Measurements from ENCODE around the gene EVL.
"Not testable (repeated sequence)": the region's sequence is repeated elsewhere in the genome, so short reads cannot be mapped to it uniquely, and the experiment has no call there.

EVL gene

GRCh38 chr14:100172811-100173210 is 107.6 kb downstream of the EVL start:
- DNase-seq (ENCODE audit: low read depth), result no peak

GRCh38 chr14:100173353-100173752 is 108.1 kb downstream of the EVL start:
- no peak for DNase-seq (ENCODE audit: low read depth)

DNA sequence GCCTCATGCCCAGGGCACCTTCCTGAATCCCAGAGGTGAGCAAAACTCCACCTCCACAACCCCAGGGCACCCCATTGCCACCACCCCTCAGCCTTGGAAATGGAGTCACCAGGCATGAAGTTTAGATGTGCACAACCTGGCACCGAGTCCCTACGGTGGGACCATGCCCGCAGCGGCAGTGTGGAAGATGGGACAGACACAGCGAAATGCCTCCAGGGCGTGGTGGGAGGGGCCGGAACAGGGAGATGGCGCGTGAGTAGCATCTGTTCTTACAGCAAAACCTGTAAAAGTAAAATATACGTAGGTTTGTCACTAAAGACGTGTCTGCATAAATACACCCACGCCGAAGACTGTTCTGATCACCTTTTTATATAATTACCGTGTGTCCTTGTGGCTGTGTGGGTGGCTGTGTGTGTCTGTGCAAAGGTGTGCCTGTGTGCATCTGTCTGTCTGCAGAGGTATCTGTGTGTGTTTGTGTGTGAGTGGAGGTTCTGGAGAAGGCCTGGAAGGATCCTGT is 111.6 kb downstream of the EVL start:
- no peak for DNase-seq (ENCODE audit: low read depth)

GRCh38 chr14:100178691-100179090 is 113.5 kb downstream of the EVL start:
- no peak for DNase-seq (ENCODE audit: low read depth)

- DNase-seq (ENCODE audit: low read depth), result not testable (repeated sequence)
These were observed 115.4 kb downstream of the EVL start for GRCh38 chr14:100180671-100181070.

GRCh38 chr14:100181876-100182551 is 116.8 kb downstream of the EVL start:
- not testable (repeated sequence) for DNase-seq (ENCODE audit: low read depth)

GRCh38 chr14:100187247-100187833 is 122.1 kb downstream of the EVL start:
- DNase-seq (ENCODE audit: low read depth), result no peak

DNA sequence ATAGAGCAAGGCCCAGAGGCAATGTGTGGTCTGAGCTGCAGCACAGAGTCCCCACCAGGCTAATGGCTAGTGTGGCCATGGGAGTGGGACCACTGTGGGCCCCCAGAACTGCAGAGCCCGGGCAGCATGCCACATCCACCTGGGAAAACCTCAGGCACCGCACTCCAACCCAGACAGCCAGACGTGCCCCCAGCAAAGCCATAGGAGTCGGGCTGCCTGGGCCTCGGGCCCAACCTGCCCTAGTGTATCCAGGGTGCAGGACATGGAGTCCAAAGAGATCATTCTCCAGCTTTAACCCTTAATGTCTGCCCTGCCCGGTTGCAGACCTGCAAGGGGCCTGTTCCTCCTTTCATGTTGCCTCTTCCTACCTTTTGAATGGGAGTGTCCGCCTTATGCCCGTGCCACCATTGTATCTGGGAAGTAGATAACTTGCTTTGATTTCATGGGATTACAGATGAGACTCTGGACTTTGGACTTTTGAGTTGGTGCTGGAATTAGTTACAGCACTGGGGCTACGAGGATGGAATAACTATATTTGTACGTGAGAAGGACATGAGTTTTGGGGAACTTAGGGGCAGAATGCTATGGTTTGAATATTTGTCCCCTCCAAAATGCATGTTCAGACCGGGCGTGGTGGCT is 123.3 kb downstream of the EVL start:
- no peak for DNase-seq (ENCODE audit: low read depth)

- DNase-seq (ENCODE audit: low read depth), result no peak
These were observed 124.9 kb downstream of the EVL start for GRCh38 chr14:100190126-100190525.

- no peak for DNase-seq (ENCODE audit: low read depth)
These were observed 126.5 kb downstream of the EVL start for GRCh38 chr14:100191584-100192249.

DNA sequence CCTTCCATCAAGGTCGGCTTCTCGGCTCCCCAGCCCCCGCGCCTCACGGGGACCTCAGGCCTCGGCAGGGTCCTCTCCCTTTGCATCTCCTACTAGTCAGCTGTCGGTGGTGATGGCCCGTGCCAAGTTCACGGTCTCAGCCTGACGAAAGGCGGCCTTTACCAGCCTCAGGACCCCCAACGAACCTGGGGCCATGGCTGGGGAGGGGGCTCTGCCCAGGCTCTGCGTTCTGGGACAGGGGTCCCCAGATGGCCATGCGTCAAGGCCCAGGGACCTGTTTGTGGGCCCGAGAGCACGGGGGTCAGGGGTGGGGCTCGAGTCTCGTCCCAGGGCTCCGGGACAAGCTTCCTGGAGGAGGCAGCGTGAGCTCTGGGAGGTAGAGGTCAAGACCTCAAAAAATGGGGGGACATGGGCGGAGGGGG is 127.0 kb downstream of the EVL start:
- DNase-seq (ENCODE audit: low read depth), result no peak

DNA sequence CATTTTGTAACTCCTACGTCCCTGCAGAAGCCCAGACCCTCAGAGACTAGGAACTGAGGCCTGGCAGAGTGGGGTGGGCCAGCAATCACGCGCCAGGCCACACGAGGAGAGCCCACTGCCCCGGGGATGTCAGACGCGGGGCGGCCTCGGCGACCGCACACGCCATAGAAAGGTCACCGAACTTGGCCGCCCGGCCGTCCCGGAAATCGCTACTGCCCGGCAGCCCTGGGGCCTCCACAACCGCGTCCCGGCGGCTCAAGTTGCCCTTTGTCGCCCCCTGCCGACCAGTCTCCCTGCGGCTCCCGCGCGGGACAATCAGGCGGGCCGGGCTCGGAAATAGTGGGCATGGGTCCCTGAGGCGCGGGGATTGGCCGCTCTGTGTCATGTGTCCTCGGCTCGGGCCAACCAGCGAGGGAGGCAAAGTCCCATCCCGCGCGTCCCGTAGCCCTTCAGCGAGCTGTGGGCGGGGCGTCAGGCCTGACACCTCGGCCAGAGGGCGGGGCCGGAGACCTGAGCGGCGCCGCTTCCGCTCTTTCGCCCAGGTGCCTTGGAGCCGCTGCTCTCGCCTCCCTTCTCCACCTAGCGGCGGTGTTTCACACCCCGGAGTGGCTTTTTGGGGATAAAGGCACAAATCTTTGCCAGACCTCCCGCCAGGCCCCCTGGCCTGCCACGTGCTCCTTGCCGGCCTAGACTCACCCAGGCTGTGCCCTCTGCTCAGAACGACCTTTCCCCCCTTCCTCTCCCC is 127.6 kb downstream of the EVL start:
- DNase-seq (ENCODE audit: low read depth), result peak; percentile 100
